ENCODE measurements around the gene SPATA16.

SPATA16 gene

GRCh38 chr3:172951511-172951910 lies 189.5 kb downstream of the SPATA16 start:
- no peak for DNase-seq (ENCODE audit: low read depth)

- no peak for DNase-seq (ENCODE audit: low read depth)
Measured at GRCh38 chr3:172946061-172946460, 195.0 kb downstream of the SPATA16 start.

GRCh38 chr3:172939651-172940293 lies 201.3 kb downstream of the SPATA16 start:
- no peak for DNase-seq (ENCODE audit: low read depth)

GRCh38 chr3:172938788-172939187 lies 202.2 kb downstream of the SPATA16 start:
- DNase-seq (ENCODE audit: low read depth) = no peak

- DNase-seq (ENCODE audit: low read depth) = no peak
Measured at GRCh38 chr3:172931746-172932285, 209.2 kb downstream of the SPATA16 start.

GRCh38 chr3:172929451-172929850 lies 211.6 kb downstream of the SPATA16 start:
- no peak for DNase-seq (ENCODE audit: low read depth)

GRCh38 chr3:172924546-172924945 lies 216.5 kb downstream of the SPATA16 start:
- no peak for DNase-seq (ENCODE audit: low read depth)

- DNase-seq (ENCODE audit: low read depth) = no peak
Measured at GRCh38 chr3:172919297-172919683, 221.7 kb downstream of the SPATA16 start.

- no peak for DNase-seq (ENCODE audit: low read depth)
Measured at GRCh38 chr3:172918568-172919296, 222.3 kb downstream of the SPATA16 start.

GRCh38 chr3:172918165-172918564 lies 222.9 kb downstream of the SPATA16 start:
- DNase-seq (ENCODE audit: low read depth) = no peak

GRCh38 chr3:172915911-172916514 lies 225.0 kb downstream of the SPATA16 start:
- no peak for DNase-seq (ENCODE audit: low read depth)

GRCh38 chr3:172914854-172915253 lies 226.2 kb downstream of the SPATA16 start:
- no peak for DNase-seq (ENCODE audit: low read depth)

GRCh38 chr3:172913911-172914655 lies 227.0 kb downstream of the SPATA16 start:
- DNase-seq (ENCODE audit: low read depth) = no peak

GRCh38 chr3:172911142-172911541 lies 229.9 kb downstream of the SPATA16 start:
- DNase-seq (ENCODE audit: low read depth) = no peak

- no peak for DNase-seq (ENCODE audit: low read depth)
Measured at GRCh38 chr3:172908771-172909270, 232.2 kb downstream of the SPATA16 start.

GRCh38 chr3:172905451-172905850 lies 235.6 kb downstream of the SPATA16 start:
- no peak for DNase-seq (ENCODE audit: low read depth)

- no peak for DNase-seq (ENCODE audit: low read depth)
Measured at GRCh38 chr3:172904711-172905373, 236.2 kb downstream of the SPATA16 start.

- DNase-seq (ENCODE audit: low read depth) = no peak
Measured at GRCh38 chr3:172903642-172904320, 237.3 kb downstream of the SPATA16 start.

- no peak for DNase-seq (ENCODE audit: low read depth)
Measured at GRCh38 chr3:172892158-172892557, 248.9 kb downstream of the SPATA16 start.

GRCh38 chr3:172885704-172886103 lies 255.3 kb downstream of the SPATA16 start:
- DNase-seq (ENCODE audit: low read depth) = no peak

GRCh38 chr3:172882563-172882962 lies 258.5 kb downstream of the SPATA16 start:
- no peak for DNase-seq (ENCODE audit: low read depth)
